GM21360 (cell line): Measurements from ENCODE around the gene CDIP1.

Experiments used
- ATAC-seq: cut with Tn5 transposase; IDR thresholded peaks from one replicate; pipeline ENCODE4 v1.9.1; 2021; ENCODE audit warnings: mild to moderate bottlenecking, moderate library complexity; ENCODE audit not compliant: unreplicated experiment

CDIP1 gene

DNA sequence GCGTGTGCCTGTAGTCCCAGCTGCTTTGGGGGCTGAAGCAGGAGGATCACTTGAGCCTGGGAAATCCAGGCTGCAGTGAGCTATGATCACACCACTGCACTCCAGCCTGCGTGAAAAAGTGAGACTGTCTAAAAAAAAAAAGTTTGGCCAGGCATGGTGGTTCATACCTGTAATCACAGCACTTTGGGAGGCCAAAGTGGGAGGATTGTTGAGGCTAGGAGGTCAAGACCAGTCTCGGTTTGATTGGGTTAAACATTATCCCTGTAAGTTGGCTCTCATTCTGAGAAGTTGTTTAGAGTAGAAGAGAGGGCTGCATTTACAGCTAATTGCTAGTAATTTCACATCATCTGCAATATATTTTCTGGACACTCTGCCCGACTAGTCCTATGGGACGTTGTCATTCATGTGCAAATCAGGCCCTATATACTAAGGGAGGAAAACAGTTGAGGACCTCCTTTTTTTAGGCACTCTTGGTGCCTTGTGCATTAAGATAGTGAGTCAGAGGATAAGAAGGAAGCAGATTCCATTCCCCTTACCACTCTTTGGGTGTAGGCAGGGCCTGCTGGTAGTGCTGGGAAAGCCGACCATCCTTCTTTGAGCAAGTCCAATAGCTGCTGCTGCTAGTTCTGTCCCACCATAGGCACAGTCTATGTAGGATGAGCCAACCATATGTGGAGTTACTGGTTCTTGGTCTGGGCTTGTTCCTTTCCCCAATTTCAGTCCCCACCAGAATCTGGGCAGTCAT is 43.7 kb downstream of the CDIP1 start:
- ATAC-seq: no peak

DNA sequence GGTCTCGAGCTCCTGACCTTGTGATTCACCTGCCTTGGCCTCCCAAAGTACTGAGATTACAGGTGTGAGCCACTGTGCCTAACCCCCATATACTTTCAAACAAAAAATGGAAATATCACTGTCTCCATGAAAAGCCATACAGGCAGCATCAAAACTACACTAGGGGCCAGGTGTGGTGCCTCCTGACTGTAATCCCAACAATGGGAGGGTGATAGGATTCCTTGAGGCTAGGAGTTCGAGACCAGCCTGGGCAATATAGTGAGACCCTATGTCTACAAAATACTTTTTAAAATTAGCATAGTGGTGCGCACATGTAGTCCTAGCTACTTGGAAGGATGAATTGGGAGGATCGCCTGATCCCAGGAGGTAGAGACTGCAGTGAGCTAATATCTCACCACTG is 46.7 kb downstream of the CDIP1 start:
- no peak for ATAC-seq

GRCh38 chr16:4489030-4489429 is 49.5 kb downstream of the CDIP1 start:
- no peak for ATAC-seq

GRCh38 chr16:4488499-4488967 is 50.0 kb downstream of the CDIP1 start:
- no peak for ATAC-seq

DNA sequence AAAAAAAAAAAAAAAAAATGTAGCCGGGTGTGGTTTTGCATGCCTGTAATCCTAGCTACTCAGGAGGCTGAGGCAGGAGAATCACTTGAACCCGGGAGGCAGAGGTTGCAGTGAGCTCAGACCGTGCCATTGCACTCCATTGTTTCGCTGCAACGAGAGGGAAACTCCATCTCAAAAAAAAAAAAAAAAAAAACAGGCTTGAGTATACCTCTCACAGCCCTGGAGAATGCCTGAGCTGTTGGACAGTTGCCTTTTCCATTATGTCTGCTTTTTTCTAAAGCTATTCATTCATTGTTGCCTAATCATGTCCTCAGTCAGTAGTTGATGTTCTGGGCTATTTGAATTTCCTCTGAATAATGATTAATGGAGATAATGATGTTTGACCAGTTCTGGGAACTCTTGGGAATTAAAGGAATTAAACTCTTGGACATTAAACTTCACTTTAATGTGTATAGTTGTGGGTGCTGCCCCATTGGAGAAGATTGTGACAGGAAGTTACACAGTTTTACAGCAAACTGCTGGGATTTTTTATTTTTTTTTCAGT is 50.5 kb downstream of the CDIP1 start:
- ATAC-seq: no peak

- no peak for ATAC-seq
Observed at GRCh38 chr16:4486126-4486893, 52.3 kb downstream of the CDIP1 start.

DNA sequence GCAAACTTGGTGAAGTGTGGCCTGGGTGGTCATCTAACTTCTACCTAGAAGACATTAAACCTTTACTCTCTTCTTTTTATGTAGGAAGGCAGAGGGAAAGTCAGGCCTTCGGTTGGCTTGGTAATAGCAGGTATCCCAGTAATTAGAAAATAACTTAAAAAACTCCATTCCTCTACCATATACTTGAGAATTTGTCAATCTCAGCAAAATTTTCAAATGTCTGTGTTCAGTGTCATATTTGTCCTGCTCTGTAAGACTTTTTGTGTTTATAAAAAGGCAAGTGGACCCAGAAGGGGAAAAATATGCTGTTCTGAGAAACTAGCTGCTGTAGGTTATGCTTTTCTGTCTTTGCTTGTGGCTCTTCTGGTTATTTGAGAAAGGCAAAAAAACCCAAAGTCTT is 56.6 kb downstream of the CDIP1 start:
- no peak for ATAC-seq

- ATAC-seq: no peak
Observed at GRCh38 chr16:4481526-4481925, 57.0 kb downstream of the CDIP1 start.

DNA sequence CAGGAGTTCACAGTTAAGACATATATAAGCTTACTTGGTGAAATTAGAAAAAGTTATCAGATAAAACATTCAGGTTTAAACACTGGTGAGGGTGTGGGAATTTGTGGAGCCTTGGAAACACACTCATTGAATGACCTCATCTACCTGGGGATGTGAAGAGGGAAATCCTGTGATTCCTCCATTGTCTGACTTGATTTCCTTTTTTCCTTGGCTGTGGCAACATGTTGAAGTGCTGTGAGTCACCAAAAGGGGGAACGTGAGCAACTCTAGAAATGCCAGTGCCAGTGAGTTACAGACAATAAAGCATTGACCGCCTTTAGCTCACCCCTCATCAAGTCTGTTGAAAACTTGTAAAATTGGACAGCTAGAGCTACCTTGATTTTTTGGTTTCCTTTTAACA is 60.6 kb downstream of the CDIP1 start:
- no peak for ATAC-seq

GRCh38 chr16:4475880-4476788 is 62.4 kb downstream of the CDIP1 start, which contains the start of gene HMOX2:
Gene HMOX2, plus strand, starts transcription at chr16:4476398. Its CDS starts 29,127 bp downstream, at chr16:4505525.
- peak; percentile 84 for ATAC-seq

- no peak for ATAC-seq
Observed at GRCh38 chr16:4474192-4474961, 64.2 kb downstream of the CDIP1 start, which contains the start of gene NMRAL1. Gene NMRAL1, minus strand, starts transcription at chr16:4474625. Its CDS starts 493 bp downstream, at chr16:4474132.

GRCh38 chr16:4472880-4473279 is 65.7 kb downstream of the CDIP1 start:
- ATAC-seq: no peak

- ATAC-seq: no peak
Observed at GRCh38 chr16:4471869-4472268, 66.7 kb downstream of the CDIP1 start.

DNA sequence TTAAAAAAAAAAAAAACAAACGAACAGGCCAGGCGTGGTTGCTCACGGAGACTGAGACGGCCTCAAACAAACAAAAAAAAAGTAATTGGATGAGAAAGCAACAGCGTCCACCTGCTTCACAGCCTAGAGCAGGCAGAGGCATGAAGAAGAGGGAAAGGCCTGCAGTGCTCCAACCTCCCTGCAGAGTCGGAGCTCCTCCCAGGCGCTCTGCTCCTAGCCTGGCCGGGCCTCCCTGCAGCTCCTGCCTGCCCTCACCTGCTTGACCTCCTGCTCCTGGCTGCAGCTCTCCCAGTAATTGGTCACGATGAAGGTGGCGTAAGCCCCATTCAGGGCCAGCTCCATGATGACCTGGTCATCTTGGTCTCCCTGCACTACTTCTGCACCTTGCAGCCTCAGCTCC is 69.6 kb downstream of the CDIP1 start:
- ATAC-seq: no peak

- ATAC-seq: no peak
Observed at GRCh38 chr16:4467916-4468315, 70.7 kb downstream of the CDIP1 start.

- ATAC-seq: no peak
Observed at GRCh38 chr16:4465977-4466779, 72.4 kb downstream of the CDIP1 start.

DNA sequence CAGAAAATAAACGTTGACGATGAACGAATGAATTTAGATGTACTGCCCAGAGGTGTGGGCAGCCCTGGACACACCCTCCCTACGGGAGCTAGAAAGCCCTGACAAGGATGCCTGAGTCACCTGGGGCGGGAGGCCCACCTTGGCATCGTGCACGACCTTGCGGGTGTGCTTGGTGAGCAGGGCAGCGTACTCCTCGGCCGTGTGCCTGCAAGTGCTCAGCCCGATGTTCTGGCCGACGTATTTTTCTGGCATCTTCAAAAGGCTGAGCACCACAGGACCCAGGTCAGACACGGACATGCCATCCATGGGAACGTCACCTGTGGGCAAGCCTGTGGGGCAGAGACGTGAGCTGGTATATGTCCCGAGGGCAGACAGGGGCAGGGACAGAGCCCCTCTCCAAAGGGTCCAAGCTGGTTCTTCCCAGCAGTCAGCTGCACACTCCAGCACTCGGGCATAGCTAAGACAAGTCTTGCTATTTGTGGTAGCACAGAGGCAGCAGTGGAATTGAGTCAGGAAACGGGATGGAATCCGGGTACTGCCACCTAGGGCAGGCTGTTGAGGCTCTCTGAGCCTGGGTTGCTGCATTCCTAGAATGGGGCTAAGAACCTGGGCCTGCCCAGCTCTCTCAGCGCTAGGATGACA is 74.9 kb downstream of the CDIP1 start:
- no peak for ATAC-seq

- no peak for ATAC-seq
Observed at GRCh38 chr16:4461250-4462085, 77.1 kb downstream of the CDIP1 start.
